ENCODE measurements around the gene THUMPD2. TPM values are rescaled to one million over a fixed set of nuclear protein-coding genes. Genes with fewer than 3 reads are reported as not detected.

The THUMPD2 gene, protein sequence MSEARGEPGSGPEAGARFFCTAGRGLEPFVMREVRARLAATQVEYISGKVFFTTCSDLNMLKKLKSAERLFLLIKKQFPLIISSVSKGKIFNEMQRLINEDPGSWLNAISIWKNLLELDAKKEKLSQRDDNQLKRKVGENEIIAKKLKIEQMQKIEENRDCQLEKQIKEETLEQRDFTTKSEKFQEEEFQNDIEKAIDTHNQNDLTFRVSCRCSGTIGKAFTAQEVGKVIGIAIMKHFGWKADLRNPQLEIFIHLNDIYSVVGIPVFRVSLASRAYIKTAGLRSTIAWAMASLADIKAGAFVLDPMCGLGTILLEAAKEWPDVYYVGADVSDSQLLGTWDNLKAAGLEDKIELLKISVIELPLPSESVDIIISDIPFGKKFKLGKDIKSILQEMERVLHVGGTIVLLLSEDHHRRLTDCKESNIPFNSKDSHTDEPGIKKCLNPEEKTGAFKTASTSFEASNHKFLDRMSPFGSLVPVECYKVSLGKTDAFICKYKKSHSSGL
- total RNA-seq, result 4.6 and 5.7 TPM in 2 replicates

DNA sequence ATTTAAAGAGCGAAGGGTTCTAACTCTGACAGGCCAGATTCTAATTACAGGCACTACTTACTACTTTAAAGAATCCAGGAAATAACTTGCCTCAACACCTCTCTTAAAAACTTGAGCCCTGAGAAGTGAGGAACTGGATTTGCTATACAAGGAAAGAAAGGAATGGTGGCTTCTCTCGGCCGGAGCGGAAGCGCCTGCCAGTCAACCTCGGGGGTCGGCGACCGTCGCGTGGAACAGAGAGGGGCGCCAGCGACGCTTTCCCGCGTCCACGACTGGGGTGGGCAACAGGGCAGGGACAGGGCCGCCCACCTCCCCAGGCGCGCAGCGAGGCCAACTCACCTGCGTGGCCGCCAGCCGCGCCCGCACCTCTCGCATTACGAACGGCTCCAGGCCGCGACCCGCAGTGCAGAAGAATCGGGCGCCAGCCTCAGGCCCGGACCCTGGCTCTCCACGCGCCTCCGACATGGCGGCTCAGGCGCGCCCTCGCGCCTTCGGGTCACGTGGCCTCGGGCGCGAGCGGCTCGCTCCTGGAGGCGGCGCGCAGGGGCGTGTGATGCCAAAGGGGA lies at the start of gene THUMPD2:
Gene THUMPD2 (minus strand): TSS at position 484 of the 566 bp plus-strand sequence. CDS start 19 bp downstream, at position 465.

Other genes with a start within 250 kb of the THUMPD2 start
- 0.11 TPM in 1 of 2 replicates, not detected in the other for gene TMEM178A, start 113.3 kb downstream of the THUMPD2 start, total RNA-seq

All from dermis lymphatic vessel endothelial cell (primary cell).